GM19238 (cell line): ENCODE measurements around the gene KCNQ2.

Experiments
- DNase-seq: peaks from one replicate; pipeline ENCODE4 v3.0.0; 2011; ENCODE audit warnings: low spot score; ENCODE audit not compliant: insufficient read length

The KCNQ2 gene

DNA sequence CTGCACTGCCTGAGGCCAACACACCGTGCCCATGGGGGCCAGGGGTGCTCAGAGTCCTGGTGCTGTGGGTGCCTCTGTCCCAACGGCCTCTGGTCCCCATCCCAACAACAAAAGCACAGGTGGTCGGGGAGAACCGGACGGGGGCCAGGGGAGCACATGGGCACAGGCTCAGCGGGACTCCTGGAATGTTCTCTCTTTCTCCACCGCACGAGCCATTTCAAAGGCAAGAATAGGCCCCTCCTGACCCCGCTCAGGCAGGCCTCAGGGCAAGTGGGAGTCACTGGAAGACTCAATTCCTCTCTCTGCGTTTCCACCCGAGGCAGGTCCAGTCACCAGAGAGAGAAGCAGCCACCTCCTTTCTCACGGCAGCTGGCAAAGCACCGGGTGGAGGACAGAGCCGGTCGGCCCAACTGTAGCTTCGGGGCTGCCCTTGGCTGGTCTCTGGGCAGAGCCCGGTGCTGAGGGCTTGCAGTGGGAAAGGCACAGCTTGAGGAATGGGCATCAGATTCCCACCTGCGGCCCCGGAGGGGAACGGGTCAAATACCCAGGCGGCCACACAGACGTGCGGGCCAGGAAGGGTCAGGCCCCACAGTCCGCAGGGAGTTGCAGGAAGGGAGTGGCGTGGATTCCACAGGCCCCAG lies 55.2 kb downstream of the KCNQ2 start:
- no peak for DNase-seq

DNA sequence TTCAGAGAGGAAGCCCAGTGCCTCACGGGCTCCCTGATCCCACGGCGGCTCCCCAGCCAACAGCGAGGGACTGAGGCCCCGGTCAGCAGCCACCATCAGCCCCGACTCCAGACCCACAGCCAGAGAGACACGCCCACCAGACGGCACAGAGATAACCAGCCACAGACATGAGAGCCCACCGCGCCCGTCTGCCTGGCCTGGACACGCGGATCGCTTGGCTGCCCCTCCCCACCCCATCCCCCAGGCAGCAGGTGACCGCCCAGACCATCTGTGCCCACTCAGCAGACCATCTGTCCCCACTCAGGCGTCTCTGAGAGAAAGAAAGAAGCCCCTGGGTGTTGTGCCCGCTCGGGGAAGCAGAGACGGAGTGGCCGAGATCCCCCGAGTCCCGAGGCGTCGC lies 55.8 kb downstream of the KCNQ2 start:
- no peak for DNase-seq

DNA sequence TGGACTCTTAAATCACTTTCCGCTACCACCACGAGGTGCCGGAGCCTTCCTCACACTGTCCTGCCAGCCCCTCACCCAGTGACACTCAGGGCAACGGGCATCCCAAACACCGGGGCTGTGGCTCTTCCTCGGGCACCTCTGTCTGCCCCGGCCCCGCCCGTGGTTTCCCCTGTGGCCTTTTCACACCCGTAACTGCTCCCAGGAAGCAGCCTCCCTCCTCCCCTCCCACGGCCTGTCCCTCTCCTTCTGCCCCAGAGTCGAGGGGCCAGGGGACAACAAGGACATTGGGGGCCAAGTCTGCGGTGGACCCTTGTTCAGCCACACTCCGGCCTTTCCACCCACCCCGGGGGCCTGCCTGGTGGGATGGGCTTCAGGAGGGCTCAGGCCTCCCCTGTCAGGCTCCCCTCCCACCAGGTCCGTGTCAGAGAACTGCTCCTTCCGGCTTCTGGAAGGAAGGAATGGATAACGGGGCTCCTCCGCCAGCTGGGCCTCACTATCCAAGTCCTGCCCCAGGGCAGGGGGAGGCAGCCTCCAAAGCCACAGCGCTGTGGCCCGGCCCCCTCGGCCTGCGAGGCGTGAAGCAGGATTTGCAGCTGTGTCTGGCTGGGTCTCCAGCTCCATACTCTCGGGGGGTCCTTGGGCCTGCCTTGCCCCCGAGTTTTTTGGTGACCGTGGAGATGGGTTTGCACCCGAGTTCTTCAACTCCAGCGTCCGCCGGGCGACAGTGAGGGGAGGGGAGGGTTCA lies 56.6 kb downstream of the KCNQ2 start:
- DNase-seq, result no peak

DNA sequence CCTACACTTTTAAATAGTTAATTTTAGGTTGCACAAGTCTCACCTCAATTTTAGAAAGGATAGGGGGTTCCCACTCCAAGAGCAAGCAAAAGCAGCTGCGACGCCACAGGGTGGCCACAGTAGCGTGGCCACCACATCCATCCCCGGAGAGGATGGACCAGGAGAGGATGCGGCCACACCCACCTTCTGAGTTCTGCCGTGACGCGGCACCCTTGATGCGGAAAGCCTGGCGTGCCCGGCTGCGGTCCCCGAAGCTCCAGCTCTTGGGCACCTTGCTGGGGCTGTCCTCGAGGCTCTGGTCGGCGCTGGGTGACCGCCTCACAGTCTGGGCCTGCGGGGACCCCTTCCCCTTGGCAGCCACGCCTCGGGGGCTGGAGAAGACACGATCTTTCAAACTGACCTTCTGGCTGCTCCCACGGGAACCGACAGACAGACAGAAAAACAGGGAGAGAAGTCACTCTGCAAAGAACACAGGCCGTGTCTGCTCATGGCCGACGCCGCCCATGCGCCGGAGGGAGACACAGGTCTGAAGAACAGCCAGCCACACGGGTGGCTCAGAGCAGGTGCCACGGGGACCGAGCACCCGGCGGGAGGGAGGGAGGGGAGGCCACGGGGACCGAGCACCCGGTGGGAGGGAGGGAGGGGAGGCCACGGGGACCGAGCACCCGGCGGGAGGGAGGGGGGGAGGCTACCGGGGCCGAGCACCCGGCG lies 57.6 kb downstream of the KCNQ2 start:
- no peak for DNase-seq

DNA sequence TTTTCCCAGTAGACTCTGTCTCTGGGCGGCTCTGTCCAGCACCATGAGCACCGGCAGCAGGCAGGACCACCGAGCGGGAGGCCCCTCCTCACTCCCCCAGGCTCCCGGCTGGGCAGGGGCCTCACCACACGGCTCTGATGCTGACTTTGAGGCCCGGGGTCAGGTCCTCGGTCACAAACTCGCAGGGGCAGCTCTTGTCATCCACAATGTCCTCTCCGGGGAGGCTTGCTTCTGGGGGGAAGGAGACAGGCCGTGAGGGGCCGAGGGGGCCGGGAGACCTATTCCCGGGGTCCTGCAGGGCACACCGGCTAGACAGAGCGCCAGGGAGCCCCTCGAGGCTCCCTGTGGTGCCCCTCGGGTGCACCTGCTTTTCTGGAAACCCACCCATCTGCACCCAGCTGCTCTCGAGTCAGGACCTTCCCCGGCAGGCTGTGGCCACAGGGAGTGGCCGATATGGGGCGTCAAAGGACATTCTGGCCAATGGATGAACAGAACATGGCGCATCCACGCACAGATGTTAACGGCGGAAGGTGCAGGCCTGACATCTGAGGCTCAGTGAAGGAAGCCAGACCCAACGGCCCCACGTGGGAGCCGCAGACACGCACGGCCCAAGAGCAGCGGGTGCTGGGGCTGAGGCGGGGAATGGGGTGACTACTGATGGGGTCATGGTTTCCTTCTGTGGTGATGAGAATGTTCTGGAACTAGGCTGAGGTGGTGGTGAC lies 58.3 kb downstream of the KCNQ2 start:
- DNase-seq, result no peak

DNA sequence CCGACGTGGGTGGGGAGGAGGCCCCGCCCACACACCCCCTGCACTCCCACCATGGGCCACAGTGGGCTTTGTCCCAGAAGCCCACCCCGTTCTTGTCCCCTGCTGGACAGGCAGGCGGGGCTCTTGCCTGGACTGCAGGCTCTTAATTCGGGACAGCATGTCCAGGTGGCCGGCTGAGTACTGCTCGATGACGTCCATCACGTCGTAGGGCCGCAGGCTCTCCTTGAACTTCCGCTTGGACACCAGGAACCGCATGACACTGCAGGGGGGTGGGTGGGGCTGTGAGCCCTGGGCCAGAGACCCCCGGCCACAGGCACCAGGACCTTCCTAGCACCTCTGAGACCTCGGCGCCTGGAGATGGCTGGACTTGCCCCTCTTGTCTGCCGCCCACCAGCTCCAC lies 59.1 kb downstream of the KCNQ2 start:
- no peak for DNase-seq

DNA sequence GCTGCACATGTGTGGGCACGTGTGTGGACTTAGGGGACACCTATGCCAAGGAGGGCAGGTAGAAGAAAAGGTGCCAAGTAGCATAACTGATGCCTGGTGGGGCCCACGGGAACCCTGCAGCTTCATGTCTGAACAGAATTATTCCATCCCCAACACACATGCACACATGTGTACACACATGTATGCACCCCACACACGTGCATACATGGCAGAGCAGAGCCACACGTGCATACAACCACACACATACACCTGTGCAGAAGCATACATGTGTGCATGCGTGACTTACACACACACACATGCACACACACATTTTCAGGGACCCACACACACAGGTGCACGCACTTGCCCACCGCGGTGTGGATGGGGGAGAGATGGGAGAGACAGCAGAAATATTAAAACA lies 59.6 kb downstream of the KCNQ2 start:
- no peak for DNase-seq

GRCh38 chr20:63411898-63412631 lies 60.4 kb downstream of the KCNQ2 start:
- no peak for DNase-seq

- DNase-seq, result no peak
Measured at GRCh38 chr20:63411151-63411897, 61.1 kb downstream of the KCNQ2 start.

DNA sequence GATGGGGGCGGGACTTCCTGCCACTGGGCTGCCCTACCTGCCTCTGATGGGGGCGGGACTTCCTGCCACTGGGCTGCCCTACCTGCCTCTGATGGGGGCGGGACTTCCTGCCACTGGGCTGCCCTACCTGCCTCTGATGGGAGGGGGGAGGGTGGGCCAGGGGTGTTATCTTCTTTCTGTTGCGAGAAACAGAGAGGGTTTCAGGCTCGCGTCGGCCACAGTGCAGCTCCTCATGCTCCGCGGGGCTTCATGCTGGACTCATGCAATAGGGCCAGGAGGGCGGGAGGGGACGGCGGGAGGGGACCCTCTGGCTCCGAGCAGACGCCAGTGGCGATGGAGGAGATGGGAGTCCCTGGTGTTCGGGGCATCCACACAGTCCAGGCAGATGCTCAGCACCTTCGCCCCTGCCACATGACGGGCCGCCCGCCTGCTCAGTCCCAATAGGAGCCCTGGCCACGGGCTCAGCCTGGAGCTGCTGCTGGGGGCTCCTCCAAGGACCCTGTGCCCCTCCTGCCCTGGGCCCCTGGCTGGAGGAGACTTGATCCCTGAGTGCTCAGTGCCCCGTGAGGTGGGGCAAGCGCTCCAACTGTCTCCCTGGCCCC lies 62.5 kb downstream of the KCNQ2 start:
- DNase-seq, result no peak

DNA sequence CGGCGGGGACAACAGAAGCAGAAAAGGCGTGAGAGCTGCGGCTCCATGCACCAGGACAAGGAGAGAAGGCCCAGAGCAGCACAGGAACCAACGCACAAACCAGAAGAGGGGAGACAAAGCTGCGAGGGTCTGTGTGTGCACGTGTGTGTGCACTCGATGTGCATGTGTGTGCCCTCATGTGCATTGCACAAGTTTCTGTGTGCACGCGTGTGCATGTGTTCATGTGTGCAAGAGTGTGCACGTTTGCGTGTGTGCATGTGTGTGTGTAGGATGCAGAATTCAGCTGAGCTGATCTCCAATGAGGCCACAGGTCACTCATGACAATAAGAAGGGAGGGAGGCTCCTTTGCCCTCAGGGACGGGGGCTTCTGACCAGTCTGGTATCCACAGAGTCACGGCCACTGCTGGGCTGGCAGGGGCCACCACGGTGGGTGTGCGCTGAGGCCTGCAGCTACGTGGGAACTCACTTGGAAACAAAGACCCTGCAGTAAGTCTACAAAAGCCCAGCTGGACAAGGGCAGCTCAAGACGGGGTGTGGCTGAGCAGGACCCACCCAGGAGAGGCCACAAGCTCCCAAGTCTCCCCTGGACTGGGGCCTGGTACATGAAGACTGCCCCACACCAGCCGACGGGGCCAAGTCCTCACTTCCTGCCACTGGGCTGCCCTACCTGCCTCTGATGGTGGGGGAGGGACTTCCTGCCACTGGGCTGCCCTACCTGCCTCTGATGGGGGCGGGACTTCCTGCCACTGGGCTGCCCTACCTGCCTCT lies 63.2 kb downstream of the KCNQ2 start:
- DNase-seq, result no peak

DNA sequence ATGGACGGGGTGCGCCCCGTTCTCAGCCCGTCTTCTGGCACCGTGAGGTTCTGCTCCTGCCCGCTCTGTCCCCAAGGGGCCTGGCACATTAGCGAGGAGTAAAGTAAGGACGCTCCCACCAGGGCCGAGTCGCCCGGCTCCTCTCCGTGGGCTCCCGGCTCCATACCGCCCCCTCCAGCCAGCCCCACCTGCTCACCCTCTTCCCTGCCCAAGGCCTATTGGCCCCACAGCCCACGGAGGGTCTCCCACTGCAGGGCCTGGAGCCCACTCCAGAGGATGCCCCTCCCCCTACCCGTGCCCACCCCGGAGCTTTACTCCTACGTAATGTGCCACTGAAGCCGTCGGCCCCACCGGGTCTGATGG lies 63.8 kb downstream of the KCNQ2 start:
- no peak for DNase-seq

- no peak for DNase-seq
Measured at GRCh38 chr20:63407928-63408683, 64.3 kb downstream of the KCNQ2 start.

GRCh38 chr20:63406617-63407245 lies 65.7 kb downstream of the KCNQ2 start:
- DNase-seq, result no peak

DNA sequence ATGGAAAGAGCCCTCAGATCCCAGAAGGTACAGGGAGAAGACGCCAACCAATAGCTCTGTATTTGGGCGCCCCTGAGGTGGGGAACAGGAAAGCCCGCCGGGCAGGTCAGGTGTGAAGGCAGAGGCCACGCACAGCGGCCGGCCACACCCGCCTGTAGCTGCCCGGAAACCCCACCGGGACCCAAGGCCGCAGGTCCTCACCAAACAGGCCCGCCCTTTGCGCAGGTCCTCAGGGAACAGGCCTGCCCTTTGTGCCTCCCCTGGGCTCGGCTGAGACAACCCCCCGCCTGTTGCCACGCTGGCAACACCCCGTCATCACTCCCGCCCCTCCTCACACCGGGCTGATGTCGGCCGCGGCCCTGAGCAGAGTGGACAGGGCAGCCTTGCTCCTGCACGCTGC lies 66.4 kb downstream of the KCNQ2 start:
- DNase-seq, result no peak

- no peak for DNase-seq
Measured at GRCh38 chr20:63405102-63405730, 67.2 kb downstream of the KCNQ2 start.

DNA sequence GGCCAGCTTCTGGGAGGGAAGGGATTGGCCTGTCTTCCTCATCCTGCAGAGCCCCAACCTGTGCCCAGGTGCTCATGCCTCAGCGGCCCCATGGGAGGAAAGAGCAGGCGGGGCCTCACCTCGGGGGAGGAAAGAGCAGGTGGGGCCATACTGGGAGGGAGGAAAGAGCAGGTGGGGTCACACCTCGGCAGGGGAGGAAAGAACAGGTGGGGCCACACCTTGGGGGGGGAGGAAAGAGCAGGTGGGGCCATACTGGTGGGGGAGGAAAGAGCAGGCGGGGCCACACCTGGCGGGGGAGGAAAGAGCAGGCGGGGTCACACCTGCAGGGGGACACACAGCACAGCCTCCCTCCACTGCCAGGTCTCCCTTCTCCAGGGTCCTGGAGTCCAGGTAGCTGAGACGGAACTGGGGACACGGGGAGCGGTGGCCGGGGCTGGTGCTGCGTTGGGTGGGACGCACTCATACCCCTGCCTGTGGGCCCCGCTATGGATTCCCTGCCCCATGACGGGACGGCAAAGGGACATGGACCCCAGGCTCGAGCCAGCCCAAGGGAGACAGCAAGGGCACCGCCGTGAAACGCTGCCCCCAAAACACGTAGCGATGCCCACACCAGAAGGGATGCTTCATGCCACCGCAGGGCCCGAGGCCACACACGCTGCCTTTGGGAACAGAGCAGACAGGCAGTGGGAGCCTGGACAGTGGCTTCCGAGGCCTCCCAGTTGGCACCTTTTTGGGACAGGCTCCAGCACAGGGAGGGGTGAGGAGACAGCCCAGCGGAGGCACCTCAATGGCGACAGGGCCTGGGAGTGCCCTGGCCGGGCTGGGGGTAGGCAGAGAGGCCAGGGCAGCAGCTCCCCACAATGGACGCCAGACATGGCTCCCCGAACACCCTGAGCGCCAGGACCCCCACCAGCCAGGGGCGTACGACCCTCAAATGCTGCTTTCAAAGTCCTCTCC lies 68.0 kb downstream of the KCNQ2 start:
- no peak for DNase-seq
